Stimulated activated CD8-positive, alpha-beta memory T cell treated with anti-CD3 and anti-CD28 coated beads, Interleukin-7, amount 100 ng/mL, for 4 hours (primary cell): ENCODE data around the gene HSD17B7.
"Not testable (repeated sequence)": the region's sequence is repeated elsewhere in the genome, so short reads cannot be mapped to it uniquely, and the experiment has no call there.

ENCODE experiments used
- DNase-seq, 2 donors: peaks; one replicate each; pipeline ENCODE4 v3.0.0-alpha.2; 2020; ENCODE audit warnings: low read depth in 2 of 2

The HSD17B7 gene

GRCh38 chr1:162790303-162790984 lies at the start of gene HSD17B7:
TSS of gene HSD17B7 (plus strand) at chr1:162790702. CDS start at chr1:162790801, 99 bp downstream.
- DNase-seq: peak; percentile 51 to 71

GRCh38 chr1:162740755-162741154 lies 49.7 kb upstream of the HSD17B7 start:
- no peak for DNase-seq

- no peak for DNase-seq
Measured at GRCh38 chr1:162741574-162741973, 48.9 kb upstream of the HSD17B7 start.

DNA sequence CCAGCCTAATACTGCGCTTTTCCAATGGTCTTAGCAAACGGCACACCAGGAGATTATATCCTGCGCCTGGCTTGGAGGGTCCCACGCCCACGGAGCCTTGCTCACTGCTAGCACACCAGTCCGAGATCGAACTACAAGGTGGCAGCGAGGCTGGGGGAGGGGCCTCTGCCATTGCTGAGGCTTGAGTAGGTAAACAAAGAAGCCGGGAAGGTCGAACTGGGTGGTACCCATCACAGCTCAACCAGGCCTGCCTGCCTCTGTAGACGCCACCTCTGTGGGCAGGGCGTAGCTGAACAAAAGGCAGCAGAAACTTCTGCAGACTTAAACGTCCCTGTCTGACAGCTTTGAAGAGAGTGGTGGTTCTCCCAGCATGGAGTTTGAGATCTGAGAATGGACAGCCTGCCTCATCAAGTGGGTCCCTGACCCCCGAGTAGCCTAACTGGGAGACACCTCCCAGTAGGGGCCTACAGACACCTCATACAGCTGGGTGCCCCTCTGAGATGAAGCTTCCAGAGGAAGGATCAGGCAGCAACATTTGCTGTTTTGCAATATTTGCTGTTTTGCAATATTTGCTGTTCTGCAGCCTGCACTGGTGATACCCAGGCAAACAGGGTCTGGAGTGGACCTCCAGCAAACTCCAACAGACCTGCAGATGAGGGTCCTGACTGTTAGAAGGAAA lies 44.1 kb upstream of the HSD17B7 start:
- DNase-seq: not testable (repeated sequence)

- no peak for DNase-seq
Measured at GRCh38 chr1:162753001-162753658, 37.4 kb upstream of the HSD17B7 start.

DNA sequence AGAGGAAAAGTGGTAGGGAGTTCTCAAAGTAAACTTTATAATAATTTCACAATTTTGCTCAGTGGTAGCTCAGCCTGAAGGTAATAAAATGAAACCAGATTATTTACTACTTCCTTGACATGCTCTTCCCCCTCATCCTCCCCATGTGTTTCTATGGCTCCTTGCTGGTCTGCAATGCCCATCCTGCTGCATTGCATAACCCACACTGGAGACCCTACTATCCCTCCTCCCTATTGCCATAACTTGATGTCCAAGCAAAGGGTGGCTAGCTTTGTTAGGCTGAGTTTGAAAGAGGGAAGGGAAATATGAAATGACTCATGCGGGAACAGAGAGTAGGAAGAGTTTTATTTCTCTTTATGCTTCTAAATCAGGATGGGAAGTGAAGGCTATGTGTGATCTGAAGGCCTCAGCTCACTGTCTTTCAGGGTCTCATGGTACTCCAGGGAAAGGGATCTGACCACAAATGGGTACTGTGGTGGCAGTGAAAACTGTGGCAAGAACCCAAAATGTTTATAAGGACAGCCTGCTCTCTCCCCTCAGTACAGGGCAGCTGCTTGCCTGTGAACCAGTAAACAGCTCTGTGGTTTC lies 36.4 kb upstream of the HSD17B7 start:
- DNase-seq: no peak

- no peak for DNase-seq
Measured at GRCh38 chr1:162755306-162755705, 35.2 kb upstream of the HSD17B7 start.

DNA sequence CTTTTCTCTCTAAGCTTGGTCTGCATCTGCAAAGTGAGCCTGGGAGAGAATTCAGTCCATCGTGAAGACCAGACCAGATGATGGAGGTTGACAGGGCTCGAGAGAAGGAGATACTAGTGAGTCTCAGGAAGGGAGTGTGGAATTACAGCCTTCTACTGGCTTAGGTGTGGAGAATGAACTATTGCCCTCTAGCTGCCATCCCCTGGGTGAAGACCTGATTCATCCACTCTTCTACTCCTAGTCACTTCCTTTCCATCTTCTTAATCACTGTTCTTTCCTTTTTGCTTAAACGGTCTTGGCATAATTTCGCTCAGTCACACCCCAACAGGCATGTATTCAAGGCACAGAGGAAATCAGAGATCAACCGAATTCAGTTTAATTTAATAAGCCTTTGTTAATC lies 34.0 kb upstream of the HSD17B7 start:
- no peak for DNase-seq

- no peak for DNase-seq
Measured at GRCh38 chr1:162757476-162757875, 33.0 kb upstream of the HSD17B7 start.

DNA sequence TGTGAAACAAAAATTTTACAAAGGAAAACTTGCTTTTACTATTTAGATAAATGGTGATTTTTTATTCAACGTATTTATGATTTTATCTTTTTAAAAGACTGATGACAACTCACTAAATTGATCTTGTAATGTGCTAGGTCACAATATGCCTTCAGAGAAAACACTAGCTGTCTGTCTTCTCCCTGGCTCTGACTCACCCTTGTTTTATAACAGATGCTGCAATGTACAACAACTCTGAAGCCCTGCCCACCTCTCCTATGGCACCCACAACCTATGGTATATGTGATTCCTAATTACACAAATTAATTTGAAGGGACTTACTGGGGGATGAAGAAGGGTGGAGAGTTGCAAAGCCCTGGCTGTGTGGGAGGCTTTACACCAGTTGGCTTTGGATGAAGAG lies 24.7 kb upstream of the HSD17B7 start:
- DNase-seq: no peak

- DNase-seq: no peak
Measured at GRCh38 chr1:162772571-162773154, 17.8 kb upstream of the HSD17B7 start.

DNA sequence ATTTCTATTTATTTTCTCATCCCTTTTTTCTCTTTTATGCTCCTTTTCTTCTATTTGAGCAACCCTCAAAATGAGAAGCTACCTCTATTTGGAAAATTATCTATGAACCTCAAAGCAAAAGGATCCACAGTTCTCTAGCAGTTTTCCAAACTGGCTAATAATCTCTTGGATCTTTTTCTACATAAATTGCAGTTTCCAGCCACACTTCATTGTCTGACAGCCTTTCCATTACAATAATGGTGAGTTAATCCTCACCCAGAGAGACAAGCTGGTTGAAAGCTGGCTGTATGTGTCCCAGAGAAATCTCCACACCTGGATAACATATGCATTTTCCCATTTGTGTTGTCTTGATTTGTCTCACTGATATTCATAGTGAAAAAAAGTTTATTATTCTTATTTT lies 16.5 kb upstream of the HSD17B7 start:
- DNase-seq: no peak

DNA sequence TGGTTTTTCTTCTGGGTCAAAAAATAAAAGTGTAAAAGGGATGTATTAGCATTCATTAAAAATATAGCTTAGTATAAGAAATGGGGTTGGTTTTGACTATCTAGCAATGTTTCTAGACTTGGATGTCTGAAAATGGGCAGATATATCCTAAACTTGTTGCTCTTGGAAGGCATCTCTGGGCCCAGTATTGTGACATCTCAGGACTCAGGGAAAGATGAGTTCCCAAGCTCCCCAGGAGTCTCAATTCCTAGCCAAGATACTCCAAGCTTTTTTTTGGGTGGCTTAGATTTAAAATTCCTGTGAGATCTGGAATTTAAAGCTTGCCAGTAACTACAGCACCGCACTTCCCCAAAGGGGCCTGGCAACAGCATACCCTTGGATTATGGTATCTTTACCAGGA lies 11.5 kb upstream of the HSD17B7 start:
- DNase-seq: no peak

DNA sequence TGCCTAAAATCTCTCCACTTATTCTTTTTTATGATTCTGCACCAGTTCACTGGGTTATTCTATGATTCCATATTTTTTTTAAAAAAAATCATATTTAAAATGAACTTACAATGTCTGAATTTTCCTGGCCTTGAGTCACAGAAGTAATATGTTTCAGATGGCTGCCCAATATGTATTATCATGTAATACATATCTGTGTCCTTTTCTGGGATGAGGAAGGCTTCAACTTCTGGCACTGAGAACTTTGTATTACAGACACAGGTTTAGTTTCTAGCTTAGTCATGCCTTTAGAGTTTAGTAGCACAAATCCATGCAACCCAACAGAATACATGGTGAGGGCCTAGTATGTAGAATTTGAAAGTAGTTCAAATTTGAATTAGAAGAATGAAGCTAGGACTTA lies 7.8 kb upstream of the HSD17B7 start:
- DNase-seq: no peak

GRCh38 chr1:162784926-162785325 lies 5.6 kb upstream of the HSD17B7 start:
- not testable (repeated sequence) for DNase-seq

DNA sequence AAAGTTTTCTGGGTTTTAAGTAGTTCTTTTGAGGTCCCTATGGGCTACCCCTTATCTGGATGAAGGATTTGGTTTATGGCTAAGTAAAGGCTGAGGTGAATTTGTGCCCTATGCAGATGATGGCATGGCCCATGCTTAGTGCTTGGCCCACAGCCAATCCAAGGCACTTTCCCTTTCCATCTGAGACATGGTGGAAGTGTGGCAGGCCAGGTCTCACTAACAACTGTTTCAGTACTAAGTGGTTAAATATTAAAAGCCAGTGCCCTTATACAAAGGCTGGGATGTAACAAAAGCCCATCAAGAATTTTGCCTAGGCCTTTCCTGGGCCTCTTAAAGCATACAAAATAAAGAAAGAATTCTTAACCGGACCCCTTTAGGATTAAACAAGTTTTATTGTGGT lies 1.7 kb upstream of the HSD17B7 start:
- DNase-seq: not testable (repeated sequence)

GRCh38 chr1:162790985-162791357 lies 469 bp downstream of the HSD17B7 start:
- not testable (repeated sequence) for DNase-seq

DNA sequence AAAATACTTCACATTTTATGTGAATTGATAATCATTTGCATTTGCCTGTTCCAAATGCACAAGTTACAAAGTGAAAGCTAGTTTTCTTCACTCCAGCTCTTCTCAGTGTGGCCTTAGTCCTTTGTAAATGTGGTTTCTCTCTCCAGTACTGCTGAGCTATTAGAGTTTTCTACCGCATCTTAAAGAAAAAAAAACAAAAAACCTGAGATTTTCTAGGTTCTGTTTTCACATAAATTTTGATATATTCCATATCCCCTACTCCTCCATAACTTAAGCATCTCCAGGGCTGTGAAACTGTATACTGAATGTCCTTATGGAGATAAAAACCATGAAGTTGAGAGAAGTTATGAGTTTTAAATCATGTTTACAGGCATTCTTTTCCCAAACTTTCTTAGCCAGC lies 3.8 kb downstream of the HSD17B7 start:
- DNase-seq: not testable (repeated sequence)

- not testable (repeated sequence) for DNase-seq
Measured at GRCh38 chr1:162796617-162797279, 6.2 kb downstream of the HSD17B7 start.

GRCh38 chr1:162799995-162800830 lies 9.7 kb downstream of the HSD17B7 start:
- not testable (repeated sequence) for DNase-seq

DNA sequence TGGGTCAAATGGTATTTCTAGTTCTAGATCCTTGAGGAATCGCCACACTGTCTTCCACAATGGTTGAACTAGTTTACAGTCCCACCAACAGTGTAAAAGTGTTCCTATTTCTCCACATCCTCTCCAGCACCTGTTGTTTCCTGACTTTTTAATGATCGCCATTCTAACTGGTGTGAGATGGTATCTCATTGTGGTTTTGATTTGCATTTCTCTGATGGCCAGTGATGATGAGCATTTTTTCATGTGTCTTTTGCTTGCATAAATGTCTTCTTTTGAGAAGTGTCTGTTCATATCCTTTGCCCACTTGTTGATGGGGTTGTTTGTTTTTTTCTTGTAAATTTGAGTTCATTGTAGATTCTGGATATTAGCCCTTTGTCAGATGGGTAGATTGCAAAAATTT lies 17.0 kb downstream of the HSD17B7 start:
- not testable (repeated sequence) for DNase-seq
